ENCODE measurements around the gene TP53I13.

Gene TP53I13

DNA sequence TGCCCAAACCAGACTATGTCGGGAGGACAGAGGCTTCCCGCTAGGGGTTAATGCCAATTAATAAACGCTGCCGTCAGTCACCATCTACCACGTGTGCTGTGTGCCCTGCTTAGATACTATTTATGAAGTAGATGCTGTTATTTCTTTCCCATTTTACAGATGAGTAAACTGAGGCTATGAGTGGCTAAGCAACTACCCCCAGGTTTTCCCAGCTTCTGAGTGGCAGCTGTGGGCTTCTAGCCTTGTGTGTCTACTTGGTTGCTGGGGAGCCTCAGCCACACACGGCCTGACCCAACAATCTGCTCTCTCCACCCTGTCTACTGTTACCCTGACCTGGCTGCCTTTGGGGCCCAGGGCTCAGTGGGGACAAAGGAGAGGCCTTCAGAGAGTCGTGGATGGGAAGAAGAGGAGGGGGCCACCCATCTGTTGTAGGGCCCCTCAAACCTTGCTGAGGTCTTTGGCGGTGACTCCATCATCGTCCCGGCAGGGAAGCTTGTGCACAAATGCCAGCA is 13.8 kb downstream of the TP53I13 start:
- TF ChIP-seq FOXK2 (IDR thresholded peaks at IDR 0.05) (no peak), PKNOX1 (IDR thresholded peaks at IDR 0.05) (no peak), ELF4 (IDR thresholded peaks at IDR 0.05) (no peak), SUZ12 (IDR thresholded peaks at IDR 0.05) (no peak), CTBP1 (IDR thresholded peaks at IDR 0.05; ENCODE audit: borderline replicate concordance) (no peak), SP1 (IDR thresholded peaks at IDR 0.05) (no peak), ARNT (IDR thresholded peaks at IDR 0.05) (no peak), FOXA1 (IDR thresholded peaks at IDR 0.05) (no peak), NFRKB (IDR thresholded peaks at IDR 0.05) (no peak), TARDBP (IDR thresholded peaks at IDR 0.05) (no peak), ZNF384 (IDR thresholded peaks at IDR 0.05) (no peak), LEF1 (IDR thresholded peaks at IDR 0.05; ENCODE audit: borderline replicate concordance) (no peak), HDGF (IDR thresholded peaks at IDR 0.05; ENCODE audit: borderline replicate concordance) (no peak), BHLHE40 (IDR thresholded peaks at IDR 0.05; ENCODE audit: borderline replicate concordance) (no peak), FOXM1 (IDR thresholded peaks at IDR 0.05; ENCODE audit: borderline replicate concordance) (no peak), L3MBTL2 (conservative IDR thresholded peaks at IDR 0.05) (no peak)
- POLR2A ChIA-PET: interaction anchor here (1.7 to 3.0 kb wide), 3 partner anchors 8 to 13 kb away, joined by 9 to 14 read pairs (median 11); partner anchors contain the start of genes ANKRD13B and TP53I13
- DNase-seq (ENCODE audit: extremely low spot score): no peak
- CTCF ChIA-PET: interaction anchor here (4.1 kb wide), 1 partner anchor 10 kb away, joined by 26 read pairs; the partner anchor contains the start of gene ANKRD13B

- no peak for DNase-seq (ENCODE audit: extremely low spot score)
- CTCF ChIA-PET: interaction anchor here (4.1 kb wide), 1 partner anchor 9 kb away, joined by 26 read pairs; the partner anchor contains the start of gene ANKRD13B
- no peak for TF ChIP-seq ZNF384 (IDR thresholded peaks at IDR 0.05)
- no peak for TF ChIP-seq FOXA1 (IDR thresholded peaks at IDR 0.05)
- no peak for TF ChIP-seq ARNT (IDR thresholded peaks at IDR 0.05)
- no peak for TF ChIP-seq NFRKB (IDR thresholded peaks at IDR 0.05)
- no peak for TF ChIP-seq SUZ12 (IDR thresholded peaks at IDR 0.05)
- no peak for TF ChIP-seq L3MBTL2 (conservative IDR thresholded peaks at IDR 0.05)
- TF ChIP-seq ELF4 (IDR thresholded peaks at IDR 0.05): no peak
- no peak for TF ChIP-seq BHLHE40 (IDR thresholded peaks at IDR 0.05; ENCODE audit: borderline replicate concordance)
- no peak for TF ChIP-seq PKNOX1 (IDR thresholded peaks at IDR 0.05)
- TF ChIP-seq CTBP1 (IDR thresholded peaks at IDR 0.05; ENCODE audit: borderline replicate concordance): no peak
- no peak for TF ChIP-seq FOXM1 (IDR thresholded peaks at IDR 0.05; ENCODE audit: borderline replicate concordance)
- POLR2A ChIA-PET: interaction anchor here (3.0 kb wide), 1 partner anchor 10 kb away, joined by 14 read pairs; the partner anchor contains the start of gene ANKRD13B
Observed at GRCh38 chr17:29582772-29583171, 14.3 kb downstream of the TP53I13 start.

DNA sequence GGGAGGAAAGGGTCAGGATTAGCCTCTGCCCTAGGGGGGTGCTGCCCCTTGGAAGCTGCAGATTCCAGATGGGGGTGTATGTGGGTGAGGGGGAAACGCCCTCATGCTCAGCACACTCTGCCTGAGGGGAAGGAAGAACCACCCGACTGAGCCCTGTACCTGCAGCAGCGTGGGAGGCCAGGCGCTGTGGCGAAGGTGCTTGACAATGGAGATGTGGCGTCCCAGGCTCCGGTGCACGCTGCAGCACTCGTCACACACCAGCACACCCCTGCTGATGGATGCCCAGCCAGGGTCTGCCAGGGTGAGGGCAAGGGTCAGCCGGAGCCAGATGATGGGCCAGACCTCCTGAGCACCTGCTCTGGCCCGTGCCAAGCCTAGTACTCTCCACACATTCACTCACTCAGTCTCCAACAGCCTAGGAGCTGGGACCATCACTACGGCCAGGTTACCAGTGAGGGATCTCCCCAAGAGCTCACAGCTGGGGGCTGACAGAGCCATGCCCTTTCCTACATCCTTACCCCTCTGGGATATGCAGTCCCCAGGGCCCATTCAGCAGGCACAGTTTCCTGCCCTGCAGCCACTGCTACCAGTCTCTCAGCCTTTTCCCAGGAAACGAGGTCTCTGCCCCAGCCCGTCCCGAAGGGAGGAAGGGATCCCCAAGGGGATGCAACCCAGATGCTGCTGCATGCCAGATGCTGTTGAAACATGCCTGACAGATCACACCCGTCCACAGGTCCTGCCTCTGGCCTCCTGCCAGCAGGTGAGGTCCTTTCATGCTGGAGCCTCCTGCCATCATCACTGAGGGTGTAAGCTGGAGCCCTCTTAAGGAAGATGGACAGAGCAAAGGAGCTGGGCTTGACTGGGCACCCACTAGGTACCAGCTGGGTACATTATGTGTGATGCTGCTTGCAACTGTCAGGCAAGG is 15.1 kb downstream of the TP53I13 start:
- DNase-seq (ENCODE audit: extremely low spot score): no peak
- CTCF ChIA-PET: no interaction called here
- POLR2A ChIA-PET: interaction anchor here (1.0 to 3.0 kb wide), 2 partner anchors 9 kb away, joined by 7 to 14 read pairs; partner anchors contain the start of gene ANKRD13B
- TF ChIP-seq SUZ12 (IDR thresholded peaks at IDR 0.05) (no peak), ZNF384 (IDR thresholded peaks at IDR 0.05) (no peak), PKNOX1 (IDR thresholded peaks at IDR 0.05) (no peak), FOXA1 (IDR thresholded peaks at IDR 0.05) (no peak), FOXK2 (IDR thresholded peaks at IDR 0.05) (no peak), SP1 (IDR thresholded peaks at IDR 0.05) (no peak), CTBP1 (IDR thresholded peaks at IDR 0.05; ENCODE audit: borderline replicate concordance) (no peak), ELF4 (IDR thresholded peaks at IDR 0.05) (no peak), LEF1 (IDR thresholded peaks at IDR 0.05; ENCODE audit: borderline replicate concordance) (no peak), FOXM1 (IDR thresholded peaks at IDR 0.05; ENCODE audit: borderline replicate concordance) (no peak), L3MBTL2 (conservative IDR thresholded peaks at IDR 0.05) (no peak), HDGF (IDR thresholded peaks at IDR 0.05; ENCODE audit: borderline replicate concordance) (no peak), TARDBP (IDR thresholded peaks at IDR 0.05) (no peak), BHLHE40 (IDR thresholded peaks at IDR 0.05; ENCODE audit: borderline replicate concordance) (no peak), ARNT (IDR thresholded peaks at IDR 0.05) (no peak), NFRKB (IDR thresholded peaks at IDR 0.05) (no peak)

GRCh38 chr17:29584452-29585079 is 16.1 kb downstream of the TP53I13 start:
- CTCF ChIA-PET: no interaction called here
- POLR2A ChIA-PET: interaction anchor here (1.0 kb wide), 1 partner anchor 8 kb away, joined by 7 read pairs; the partner anchor contains the start of gene ANKRD13B
- no peak for TF ChIP-seq NFRKB (IDR thresholded peaks at IDR 0.05)
- TF ChIP-seq CTBP1 (IDR thresholded peaks at IDR 0.05; ENCODE audit: borderline replicate concordance): no peak
- no peak for TF ChIP-seq FOXM1 (IDR thresholded peaks at IDR 0.05; ENCODE audit: borderline replicate concordance)
- no peak for TF ChIP-seq FOXA1 (IDR thresholded peaks at IDR 0.05)
- DNase-seq (ENCODE audit: extremely low spot score): no peak

DNA sequence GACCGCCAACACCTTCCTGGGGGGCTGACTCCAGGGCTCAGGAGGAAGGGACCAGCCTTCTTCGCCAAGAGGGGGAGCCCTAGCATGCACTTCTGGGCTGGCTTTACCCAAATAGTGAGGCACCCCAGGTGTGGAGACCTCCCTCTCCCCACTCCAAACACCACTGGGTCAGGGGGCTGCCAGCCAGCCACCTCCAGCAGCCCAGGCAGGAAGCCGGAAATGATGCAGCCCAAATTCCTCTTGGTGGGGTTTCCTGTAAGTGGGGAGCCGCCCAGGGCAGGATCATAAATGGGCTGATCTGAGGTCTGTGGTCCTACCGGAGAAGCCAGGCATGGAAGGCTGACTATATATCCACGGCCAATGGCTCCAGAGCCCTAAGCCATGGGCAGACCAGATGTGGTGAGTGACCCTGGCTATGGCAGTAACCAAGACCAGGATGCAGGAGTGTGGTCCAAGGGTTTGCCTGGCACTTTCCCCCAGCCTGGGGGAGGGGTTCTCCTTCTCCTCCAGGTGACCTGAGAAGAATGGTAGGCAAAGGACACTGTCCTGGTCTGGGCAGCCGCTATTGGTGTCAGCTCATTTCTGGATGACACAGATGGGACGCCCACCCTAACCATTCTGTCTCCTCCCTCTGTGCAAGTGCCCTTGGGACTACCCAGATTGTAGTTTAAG is 16.7 kb downstream of the TP53I13 start:
- no peak for DNase-seq (ENCODE audit: extremely low spot score)
- POLR2A ChIA-PET: interaction anchor here (1.4 kb wide), 1 partner anchor 291 kb away, joined by 4 read pairs; the partner anchor contains the start of gene NUFIP2
- CTCF ChIA-PET: no interaction called here
- no peak for TF ChIP-seq LEF1 (IDR thresholded peaks at IDR 0.05; ENCODE audit: borderline replicate concordance)
- TF ChIP-seq NFRKB (IDR thresholded peaks at IDR 0.05): no peak
- TF ChIP-seq FOXA1 (IDR thresholded peaks at IDR 0.05): no peak
- TF ChIP-seq PKNOX1 (IDR thresholded peaks at IDR 0.05): no peak
- no peak for TF ChIP-seq BHLHE40 (IDR thresholded peaks at IDR 0.05; ENCODE audit: borderline replicate concordance)
- TF ChIP-seq SUZ12 (IDR thresholded peaks at IDR 0.05): no peak
- no peak for TF ChIP-seq ARNT (IDR thresholded peaks at IDR 0.05)
- TF ChIP-seq SP1 (IDR thresholded peaks at IDR 0.05): no peak
- TF ChIP-seq FOXK2 (IDR thresholded peaks at IDR 0.05): no peak
- TF ChIP-seq CTBP1 (IDR thresholded peaks at IDR 0.05; ENCODE audit: borderline replicate concordance): no peak
- TF ChIP-seq ZNF384 (IDR thresholded peaks at IDR 0.05): no peak
- TF ChIP-seq L3MBTL2 (conservative IDR thresholded peaks at IDR 0.05): no peak
- TF ChIP-seq ELF4 (IDR thresholded peaks at IDR 0.05): no peak
- no peak for TF ChIP-seq FOXM1 (IDR thresholded peaks at IDR 0.05; ENCODE audit: borderline replicate concordance)
- no peak for TF ChIP-seq HDGF (IDR thresholded peaks at IDR 0.05; ENCODE audit: borderline replicate concordance)
